K562 (cell line): Measurements from ENCODE around the gene MPRIP. TPM values are rescaled to one million over a fixed set of nuclear protein-coding genes. Genes with fewer than 3 reads are reported as not detected.

ENCODE experiments used
- ATAC-seq: fragments of 200-7000 bp; cut with Tn5 transposase; 3 replicates; pipeline ENCODE4 v1.9.1; 2020; ENCODE audit warnings: moderate library complexity
- BruUV-seq: library from RNA; stranded (reverse); fragments of 400-500 nt; replicated peaks from 2 replicates; lab custom pipeline; 2021; lab: Mats Ljungman, UMichigan
- CTCF ChIA-PET: fragments of 300-600 bp; formaldehyde crosslinking; extraction: SDS; loops from one replicate; lab custom pipeline; 2021; ENCODE audit warnings: low intra/inter-chr PET ratio; lab: Yijun Ruan, JAX
- POLR2A ChIA-PET: fragments of 300-600, 350-650 bp; sonication (Branson Sonifier 250); formaldehyde crosslinking; extraction: SDS; loops from one replicate; lab custom pipeline; 2021; ENCODE audit warnings: antibody characterized with exemption, inconsistent platforms; lab: Yijun Ruan, JAX
- DNase-seq, 4 experiments: peaks; one replicate each; pipeline versions ENCODE4 v3.0.0 to v3.0.0-alpha.2; 2011 to 2018; ENCODE audit warnings: low spot score in 3 of 4, mixed read lengths in 3 of 4; ENCODE audit errors: extremely low read depth in 1 of 4
- FAIRE-seq: peaks from 2 replicates; lab custom pipeline; 2011; peaks lifted over from hg19 to GRCh38; lab: Jason Lieb, UNC
- H2AFZ ChIP-seq: 2 replicates; pipeline ENCODE4 v1.6.0; 2011; ENCODE audit warnings: low read depth, low read length, control low read depth, inconsistent platforms
- H3K27ac ChIP-seq: fragments of 200-600 bp; 3 replicates; pipeline ENCODE4 v1.8.0; 2011; ENCODE audit warnings: low read depth, mild to moderate bottlenecking, control low read depth, inconsistent platforms, low read length, moderate library complexity, mixed read lengths; ENCODE audit errors: extremely low read depth
- H3K27me3 ChIP-seq, 2 experiments: fragments of 300-600 bp in 1 of 2; 2 replicates in 1 of 2; 3 replicates in 1 of 2; pipeline versions ENCODE4 v1.6.0 to v1.8.0; 2011; ENCODE audit warnings: inconsistent platforms in 2 of 2, low read length in 2 of 2, mild to moderate bottlenecking in 1 of 2, mixed read lengths in 1 of 2, moderate library complexity in 1 of 2; ENCODE audit not compliant: control insufficient read depth in 2 of 2, insufficient read depth in 2 of 2
- H3K36me3 ChIP-seq: fragments of 300-600 bp; 3 replicates; pipeline ENCODE4 v1.8.0; 2011; ENCODE audit warnings: mild to moderate bottlenecking, low read length, inconsistent platforms; ENCODE audit not compliant: control insufficient read depth, insufficient read depth
- H3K4me1 ChIP-seq, 2 experiments: fragments of 200-600 bp in 1 of 2; replicated peaks in 1 of 2; 2 replicates in 1 of 2; 3 replicates in 1 of 2; pipeline versions ENCODE4 v1.5.1 to v1.8.0; 2011; ENCODE audit warnings: inconsistent platforms in 2 of 2, low read length in 2 of 2, mild to moderate bottlenecking in 1 of 2, mixed read lengths in 1 of 2, moderate library complexity in 1 of 2; ENCODE audit not compliant: control insufficient read depth in 2 of 2, insufficient read depth in 2 of 2
- H3K4me2 ChIP-seq: 2 replicates; pipeline ENCODE4 v1.6.1; 2011; ENCODE audit warnings: low read length, control low read depth, inconsistent platforms, mixed read lengths; ENCODE audit not compliant: insufficient read depth
- H3K4me3 ChIP-seq: fragments of 200-600 bp; sonication (generic), shearing (Covaris generic); 2 replicates; pipeline ENCODE4 v1.5.1; 2016; ENCODE audit warnings: control low read depth, inconsistent platforms
- H3K79me2 ChIP-seq: fragments of 200-600 bp; 3 replicates; pipeline ENCODE4 v1.8.0; 2011; ENCODE audit warnings: low read length, inconsistent platforms; ENCODE audit not compliant: control insufficient read depth, insufficient read depth
- H3K9ac ChIP-seq, 2 experiments: 2 replicates each; pipeline versions ENCODE4 v1.6.0 to v1.6.1; 2011; ENCODE audit warnings: low read depth in 2 of 2, low read length in 2 of 2, control low read depth in 1 of 2, inconsistent platforms in 1 of 2, mild to moderate bottlenecking in 1 of 2, mixed read lengths in 1 of 2; ENCODE audit not compliant: insufficient read depth in 1 of 2
- H3K9me1 ChIP-seq: one replicate; pipeline ENCODE4 v1.6.0; 2011; ENCODE audit warnings: inconsistent platforms, mild to moderate bottlenecking, low read length, moderate library complexity; ENCODE audit not compliant: control insufficient read depth, insufficient read depth
- H3K9me3 ChIP-seq: replicated peaks from 2 replicates; pipeline ENCODE4 v1.5.1; 2011; ENCODE audit warnings: low read depth, low read length, inconsistent platforms; ENCODE audit not compliant: control insufficient read depth, insufficient read depth
- H4K20me1 ChIP-seq: replicated peaks from 2 replicates; pipeline ENCODE4 v1.6.1; 2011; ENCODE audit warnings: low read length, inconsistent platforms, mixed read lengths; ENCODE audit not compliant: control insufficient read depth, insufficient read depth
- CC2D1A ChIP-seq: fragments of 450-650 bp; IDR thresholded peaks from 2 replicates; pipeline ENCODE4 v1.6.1; 2017; ENCODE audit warnings: mild to moderate bottlenecking
- ELF1 ChIP-seq: fragments of 200-800 bp; sonication (Bioruptor generic); IDR thresholded peaks from 2 replicates; pipeline ENCODE4 v1.6.1; 2016; ENCODE audit warnings: missing genetic modification characterization, missing compliant biosample characterization
- EWSR1 ChIP-seq: fragments of 450-650 bp; IDR thresholded peaks from 2 replicates; pipeline ENCODE4 v1.6.1; 2018; ENCODE audit warnings: borderline replicate concordance, mild to moderate bottlenecking, low read depth, moderate library complexity; ENCODE audit not compliant: partially characterized antibody
- PRMT5 ChIP-seq: sonication (generic); formaldehyde crosslinking; IDR thresholded peaks from 2 replicates; pipeline ENCODE4 v1.5.0; 2020; ENCODE audit warnings: missing genetic modification reagents
- RBM17 ChIP-seq: fragments of 200-400 bp; formaldehyde crosslinking; IDR thresholded peaks from 2 replicates; pipeline ENCODE4 v1.6.1; 2017; ENCODE audit warnings: low read depth, mild to moderate bottlenecking, low read length, borderline replicate concordance
- ZFPM2 ChIP-seq: fragments of 250-450 bp; sonication (Bioruptor Pico); IDR thresholded peaks from 2 replicates; pipeline ENCODE4 v1.5.1; 2022; ENCODE audit warnings: mild to moderate bottlenecking
- ZNF133 ChIP-seq: fragments of 250-450 bp; sonication (Bioruptor Pico); IDR thresholded peaks from 2 replicates; pipeline ENCODE4 v1.4.0; 2020; ENCODE audit warnings: mild to moderate bottlenecking
- ZNF165 ChIP-seq: fragments of 250-450 bp; sonication (Bioruptor Pico); IDR thresholded peaks from 2 replicates; pipeline ENCODE4 v1.4.0; 2020; ENCODE audit warnings: borderline replicate concordance
- ZNF24 ChIP-seq: fragments of 450-650 bp; IDR thresholded peaks from 2 replicates; pipeline ENCODE4 v1.6.1; 2016
- WGBS: fragments of 100-300 bp; shearing (Covaris generic); methylation state at CpG from one replicate; pipeline ENCODE4 v1.1.6; 2016; ENCODE audit warnings: low coverage, mixed read lengths; ENCODE audit not compliant: insufficient coverage; ENCODE audit errors: missing lambda C conversion rate; 5-methylcytosine and 5-hydroxymethylcytosine counted together
- in situ Hi-C: fragments of 300-500 bp; cut with MboI; formaldehyde crosslinking; loops from 4 replicates; pipeline ENCODE4 v1.15.0; 2018; ENCODE audit warnings: inconsistent platforms, mixed read lengths
- intact Hi-C: fragments of 100-400 bp; cut with micrococcal nuclease; formaldehyde crosslinking; loops from 2 replicates; pipeline ENCODE4 v1.14.2; 2022
- polyA plus RNA-seq, 8 experiments: library from polyadenylated mRNA; depleted of rRNA in 4 of 8; stranded (reverse) in 5 of 8; unstranded in 3 of 8; fragments of >200 nt; fragmentation: Nextera tagmentation in 2 of 8; fragmentation: Illumina TruSeq in 1 of 8; extraction: Ambion mirVana in 2 of 8; extraction: Trizol in 1 of 8; gene quantifications; 2 replicates each; pipeline versions ENCODE4 v1.2.1 to v1.2.3, GENCODE V29; 2011 to 2014; ENCODE audit warnings: inconsistent platforms in 1 of 8, missing spikeins in 1 of 8
- total RNA-seq, 7 experiments: library from RNA; depleted of rRNA in 6 of 7; stranded (reverse); fragments of >200 nt in 6 of 7; fragmentation: Illumina TruSeq in 2 of 7; extraction: Trizol in 2 of 7; gene quantifications; 2 replicates each; pipeline versions ENCODE4 v1.2.1 to v1.2.3, GENCODE V29; 2011 to 2021; ENCODE audit warnings: low replicate concordance in 1 of 7
- TF ChIP-seq, protein P1 (sequence below), 2 experiments: fragments of 450-650 bp; IDR thresholded peaks; 2 replicates each; pipeline ENCODE4 v1.6.1; 2018; ENCODE audit warnings: mild to moderate bottlenecking in 2 of 2, low read depth in 1 of 2; ENCODE audit not compliant: partially characterized antibody in 2 of 2
- TF ChIP-seq, protein P2 (sequence below): fragments of 250-450 bp; sonication (Bioruptor Pico); IDR thresholded peaks from 2 replicates; pipeline ENCODE4 v1.5.0; 2022; ENCODE audit warnings: mild to moderate bottlenecking

MPRIP gene
- total and polyA plus RNA-seq, 9 of the 15 experiments (the other 6 are each of a cell fraction or from before 2014, with no cell fraction given): 10.0 to 72.6 (median 30.1) TPM

DNA sequence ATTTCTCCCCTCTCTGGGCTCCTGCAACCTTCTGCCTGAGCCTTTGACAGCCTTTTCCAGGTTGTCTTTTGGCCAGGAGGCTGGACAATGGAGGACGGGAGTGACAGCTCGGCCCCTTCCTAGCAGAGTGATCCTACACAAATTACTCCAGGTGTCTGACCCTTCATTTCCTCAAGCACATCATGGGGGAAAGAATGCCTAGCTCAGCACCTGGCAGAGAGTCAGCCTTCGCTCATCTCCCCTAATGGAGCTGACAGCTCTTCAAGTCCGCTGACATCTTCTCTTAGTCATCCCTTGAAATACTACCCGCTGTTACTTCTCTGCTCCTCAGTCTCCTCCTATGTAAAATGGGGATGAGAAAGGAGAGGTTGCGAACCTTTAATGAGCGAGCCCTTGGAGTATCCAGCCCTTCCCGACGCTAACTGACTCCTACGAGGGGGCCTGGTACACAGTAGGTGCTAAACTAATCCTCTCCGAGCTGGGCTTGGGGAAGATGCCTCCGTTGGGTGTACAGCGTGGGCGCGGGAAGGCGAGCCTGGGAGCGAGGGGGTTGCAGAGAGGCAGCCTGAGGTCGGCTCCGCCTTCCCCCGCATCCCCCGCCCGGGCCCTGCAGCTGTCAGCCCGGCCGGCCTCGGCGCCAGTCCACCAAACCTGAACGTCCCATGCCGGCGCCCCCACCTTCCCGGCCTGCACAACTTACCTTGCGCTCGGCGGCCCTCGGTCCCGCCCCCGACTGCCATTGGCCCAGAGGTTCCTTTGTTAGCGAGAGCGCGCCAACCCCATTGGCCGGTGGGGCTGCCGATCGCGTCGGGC is 480 bp upstream of the MPRIP start:
- H3K9ac ChIP-seq: peak overlapping the region; percentile 53 to 86; a peak in 3 of 4 replicates
- in situ Hi-C loops (no loop called here), intact Hi-C loops (no loop called here)
- 4% methylated on average over 17 of the region's 44 CpGs for WGBS
- H2AFZ ChIP-seq: peak overlapping the region; percentile 85
- H3K79me2 ChIP-seq: peaks cover 39% of the 10 kb centered on the region
- DNase-seq (peak; percentile 96 to 97 (median 97)), FAIRE-seq (peak; percentile 56), ATAC-seq (peak; percentile 99)
- H3K4me1 ChIP-seq: peaks cover 29% of the 10 kb centered on the region in 2 experiments; a peak in 4 of 5 replicates
- H4K20me1 ChIP-seq: peaks cover 17% of the 10 kb centered on the region; the same call in 1 of the 2 replicates
- no TSS peak for BruUV-seq
- H3K27me3 ChIP-seq: no peaks in the 10 kb centered on the region
- H3K4me3 ChIP-seq: peak overlapping the region; percentile 40
- no peaks in the 10 kb centered on the region for H3K9me1 ChIP-seq
- H3K27ac ChIP-seq: peak overlapping the region; percentile 34; the same call in 1 of the 3 replicates
- ChIA-PET POLR2A (interaction anchor here (0.6 to 1.1 kb wide), 3 partner anchors 14 to 53 kb away, joined by 3 to 4 read pairs (median 3); no protein-coding TSS in a partner anchor), CTCF (no interaction called here)
- no peaks in the 10 kb centered on the region for H3K9me3 ChIP-seq
- H3K36me3 ChIP-seq: no peaks in the 10 kb centered on the region
- H3K4me2 ChIP-seq: peak overlapping the region; percentile 84
- no peak for TF ChIP-seq RBM17
- no peak for TF ChIP-seq PRMT5
- no peak for TF ChIP-seq EWSR1
- TF ChIP-seq ZNF133: no peak
- no peak for TF ChIP-seq ELF1 (tag)
- TF ChIP-seq, protein P1, sequence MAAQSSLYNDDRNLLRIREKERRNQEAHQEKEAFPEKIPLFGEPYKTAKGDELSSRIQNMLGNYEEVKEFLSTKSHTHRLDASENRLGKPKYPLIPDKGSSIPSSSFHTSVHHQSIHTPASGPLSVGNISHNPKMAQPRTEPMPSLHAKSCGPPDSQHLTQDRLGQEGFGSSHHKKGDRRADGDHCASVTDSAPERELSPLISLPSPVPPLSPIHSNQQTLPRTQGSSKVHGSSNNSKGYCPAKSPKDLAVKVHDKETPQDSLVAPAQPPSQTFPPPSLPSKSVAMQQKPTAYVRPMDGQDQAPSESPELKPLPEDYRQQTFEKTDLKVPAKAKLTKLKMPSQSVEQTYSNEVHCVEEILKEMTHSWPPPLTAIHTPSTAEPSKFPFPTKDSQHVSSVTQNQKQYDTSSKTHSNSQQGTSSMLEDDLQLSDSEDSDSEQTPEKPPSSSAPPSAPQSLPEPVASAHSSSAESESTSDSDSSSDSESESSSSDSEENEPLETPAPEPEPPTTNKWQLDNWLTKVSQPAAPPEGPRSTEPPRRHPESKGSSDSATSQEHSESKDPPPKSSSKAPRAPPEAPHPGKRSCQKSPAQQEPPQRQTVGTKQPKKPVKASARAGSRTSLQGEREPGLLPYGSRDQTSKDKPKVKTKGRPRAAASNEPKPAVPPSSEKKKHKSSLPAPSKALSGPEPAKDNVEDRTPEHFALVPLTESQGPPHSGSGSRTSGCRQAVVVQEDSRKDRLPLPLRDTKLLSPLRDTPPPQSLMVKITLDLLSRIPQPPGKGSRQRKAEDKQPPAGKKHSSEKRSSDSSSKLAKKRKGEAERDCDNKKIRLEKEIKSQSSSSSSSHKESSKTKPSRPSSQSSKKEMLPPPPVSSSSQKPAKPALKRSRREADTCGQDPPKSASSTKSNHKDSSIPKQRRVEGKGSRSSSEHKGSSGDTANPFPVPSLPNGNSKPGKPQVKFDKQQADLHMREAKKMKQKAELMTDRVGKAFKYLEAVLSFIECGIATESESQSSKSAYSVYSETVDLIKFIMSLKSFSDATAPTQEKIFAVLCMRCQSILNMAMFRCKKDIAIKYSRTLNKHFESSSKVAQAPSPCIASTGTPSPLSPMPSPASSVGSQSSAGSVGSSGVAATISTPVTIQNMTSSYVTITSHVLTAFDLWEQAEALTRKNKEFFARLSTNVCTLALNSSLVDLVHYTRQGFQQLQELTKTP (IDR thresholded peaks at IDR 0.05; ENCODE audit: low read depth in 1 of 2, partially characterized antibody in 2 of 2): no peak
- TF ChIP-seq ZNF24: no peak
- no peak for TF ChIP-seq ZNF165 (CRISPR knock-in tag)
- TF ChIP-seq CC2D1A: no peak
- no peak for TF ChIP-seq ZFPM2 (CRISPR knock-in tag)
- TF ChIP-seq, protein P2, sequence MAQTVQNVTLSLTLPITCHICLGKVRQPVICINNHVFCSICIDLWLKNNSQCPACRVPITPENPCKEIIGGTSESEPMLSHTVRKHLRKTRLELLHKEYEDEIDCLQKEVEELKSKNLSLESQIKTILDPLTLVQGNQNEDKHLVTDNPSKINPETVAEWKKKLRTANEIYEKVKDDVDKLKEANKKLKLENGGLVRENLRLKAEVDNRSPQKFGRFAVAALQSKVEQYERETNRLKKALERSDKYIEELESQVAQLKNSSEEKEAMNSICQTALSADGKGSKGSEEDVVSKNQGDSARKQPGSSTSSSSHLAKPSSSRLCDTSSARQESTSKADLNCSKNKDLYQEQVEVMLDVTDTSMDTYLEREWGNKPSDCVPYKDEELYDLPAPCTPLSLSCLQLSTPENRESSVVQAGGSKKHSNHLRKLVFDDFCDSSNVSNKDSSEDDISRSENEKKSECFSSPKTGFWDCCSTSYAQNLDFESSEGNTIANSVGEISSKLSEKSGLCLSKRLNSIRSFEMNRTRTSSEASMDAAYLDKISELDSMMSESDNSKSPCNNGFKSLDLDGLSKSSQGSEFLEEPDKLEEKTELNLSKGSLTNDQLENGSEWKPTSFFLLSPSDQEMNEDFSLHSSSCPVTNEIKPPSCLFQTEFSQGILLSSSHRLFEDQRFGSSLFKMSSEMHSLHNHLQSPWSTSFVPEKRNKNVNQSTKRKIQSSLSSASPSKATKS: no peak
